GM18498 (cell line): ENCODE results near the gene SGCA.
A peak's percentile ranks its signal among the peaks of the same experiment; 100 is the strongest.

Experiments
- ATAC-seq: cut with Tn5 transposase; IDR thresholded peaks from one replicate; pipeline ENCODE4 v1.9.1; 2021; ENCODE audit warnings: mild to moderate bottlenecking, moderate library complexity; ENCODE audit not compliant: unreplicated experiment

The SGCA gene

GRCh38 chr17:50165867-50166517 lies at the start of gene SGCA:
TSS of gene SGCA (plus strand) at chr17:50166005. CDS start at chr17:50166041, 36 bp downstream.
- ATAC-seq: no peak

GRCh38 chr17:50117202-50118051 lies 48.4 kb upstream of the SGCA start:
- peak; percentile 64 for ATAC-seq

GRCh38 chr17:50118076-50118827 lies 47.6 kb upstream of the SGCA start:
- ATAC-seq: no peak

- no peak for ATAC-seq
These were observed 47.0 kb upstream of the SGCA start for GRCh38 chr17:50118828-50119218.

- ATAC-seq: no peak
These were observed 45.1 kb upstream of the SGCA start for GRCh38 chr17:50120475-50121253.

GRCh38 chr17:50122945-50123344 lies 42.9 kb upstream of the SGCA start:
- ATAC-seq: no peak

GRCh38 chr17:50123649-50124349 lies 42.0 kb upstream of the SGCA start:
- no peak for ATAC-seq

GRCh38 chr17:50125420-50125997 lies 40.3 kb upstream of the SGCA start:
- no peak for ATAC-seq

GRCh38 chr17:50127697-50128361 lies 38.0 kb upstream of the SGCA start:
- no peak for ATAC-seq

GRCh38 chr17:50128441-50129352 lies 37.1 kb upstream of the SGCA start:
- ATAC-seq: no peak

- ATAC-seq: no peak
These were observed 36.5 kb upstream of the SGCA start for GRCh38 chr17:50129353-50129727.

- no peak for ATAC-seq
These were observed 35.9 kb upstream of the SGCA start, which contains the start of gene SAMD14 for GRCh38 chr17:50129728-50130558. TSS of gene SAMD14 (minus strand) at chr17:50130160. CDS start at chr17:50124959, 5,201 bp downstream.

GRCh38 chr17:50130559-50131305 lies 35.1 kb upstream of the SGCA start:
- no peak for ATAC-seq

- ATAC-seq: no peak
These were observed 33.6 kb upstream of the SGCA start for GRCh38 chr17:50132104-50132794.

GRCh38 chr17:50133028-50133768 lies 32.6 kb upstream of the SGCA start:
- no peak for ATAC-seq
